Myocyte (in vitro differentiated cells): ENCODE data around the gene F5. TPM values are rescaled to one million over a fixed set of nuclear protein-coding genes. Genes with fewer than 3 reads are reported as not detected.

Experiments
- DNase-seq: peaks from one replicate; pipeline ENCODE4 v3.0.0-alpha.2; 2012; ENCODE audit warnings: low read depth
- total RNA-seq: library from RNA; depleted of rRNA; stranded (reverse); fragments of >200 nt; gene quantifications from 2 replicates; pipeline ENCODE4 v1.2.3, GENCODE V29; 2014

Gene F5
- total RNA-seq, 1 donor from 2014 or later, result not detected

- DNase-seq, result no peak
These were observed 2.7 kb upstream of the F5 start for GRCh38 chr1:169588785-169589485.

- DNase-seq, result no peak
These were observed 1.8 kb upstream of the F5 start for GRCh38 chr1:169588112-169588511.

- no peak for DNase-seq
These were observed 250 bp downstream of the F5 start for GRCh38 chr1:169586067-169586394.

GRCh38 chr1:169585181-169585580 lies 1.1 kb downstream of the F5 start:
- DNase-seq, result no peak

- peak; percentile 2 for DNase-seq
These were observed 1.7 kb downstream of the F5 start for GRCh38 chr1:169584483-169585144.

- no peak for DNase-seq
These were observed 8.1 kb downstream of the F5 start for GRCh38 chr1:169577981-169578738.

- DNase-seq, result no peak
These were observed 9.3 kb downstream of the F5 start for GRCh38 chr1:169576935-169577331.

- DNase-seq, result no peak
These were observed 9.9 kb downstream of the F5 start for GRCh38 chr1:169576241-169576934.

- no peak for DNase-seq
These were observed 11.9 kb downstream of the F5 start for GRCh38 chr1:169574336-169574735.

- DNase-seq, result no peak
These were observed 14.1 kb downstream of the F5 start for GRCh38 chr1:169572187-169572586.

GRCh38 chr1:169571450-169571849 lies 14.8 kb downstream of the F5 start:
- no peak for DNase-seq

GRCh38 chr1:169570172-169570574 lies 16.1 kb downstream of the F5 start:
- DNase-seq, result no peak

- DNase-seq, result no peak
These were observed 17.8 kb downstream of the F5 start for GRCh38 chr1:169568497-169568896.

- DNase-seq, result no peak
These were observed 20.7 kb downstream of the F5 start for GRCh38 chr1:169565335-169566271.

- no peak for DNase-seq
These were observed 22.6 kb downstream of the F5 start for GRCh38 chr1:169563650-169564049.

GRCh38 chr1:169563019-169563615 lies 23.2 kb downstream of the F5 start:
- no peak for DNase-seq

GRCh38 chr1:169561692-169562091 lies 24.6 kb downstream of the F5 start:
- no peak for DNase-seq

GRCh38 chr1:169557131-169557530 lies 29.1 kb downstream of the F5 start:
- no peak for DNase-seq

GRCh38 chr1:169550294-169550693 lies 36.0 kb downstream of the F5 start:
- DNase-seq, result peak; percentile 53

- DNase-seq, result no peak
These were observed 38.0 kb downstream of the F5 start for GRCh38 chr1:169548282-169548681.
